Uterus (tissue), 4 donors: ENCODE results near the gene CD93. TPM values are rescaled to one million over a fixed set of nuclear protein-coding genes. Genes with fewer than 3 reads are reported as not detected.

Experiments
- DNase-seq, 2 donors: peaks; one replicate each; pipeline ENCODE4 v3.0.0-alpha.2; 2019 to 2020
- H3K27ac ChIP-seq, 2 donors: fragments of 200-600 bp; sonication (generic); 1 replicate in 1 of 2; 2 replicates in 1 of 2; pipeline ENCODE4 v1.5.1; 2016 to 2018
- H3K27me3 ChIP-seq, 2 donors: fragments of 200-600 bp; sonication (generic); one replicate each; pipeline ENCODE4 v1.5.1; 2018 to 2019; ENCODE audit warnings: control low read depth in 1 of 2
- H3K36me3 ChIP-seq, 2 donors: fragments of 200-600 bp; sonication (generic); one replicate each; pipeline ENCODE4 v1.5.1; 2019; ENCODE audit warnings: control low read depth in 1 of 2
- H3K4me1 ChIP-seq, 2 donors: fragments of 200-600 bp; sonication (generic); one replicate each; pipeline ENCODE4 v1.5.1; 2018 to 2019; ENCODE audit warnings: control low read depth in 1 of 2
- H3K4me3 ChIP-seq, 2 donors: fragments of 200-600 bp; sonication (generic); 1 replicate in 1 of 2; 2 replicates in 1 of 2; pipeline ENCODE4 v1.5.1; 2018 to 2019; ENCODE audit warnings: mild to moderate bottlenecking in 1 of 2
- H3K9me3 ChIP-seq, 2 donors: fragments of 200-600 bp; sonication (generic); one replicate each; pipeline ENCODE4 v1.5.1; 2019; ENCODE audit warnings: control low read depth in 1 of 2
- CTCF ChIP-seq, 4 experiments: fragments of 200-600 bp in 2 of 4; fragments of 450-650 bp in 2 of 4; sonication (generic) in 2 of 4; IDR thresholded peaks; one replicate each; pipeline ENCODE4 v1.5.1; 2016 to 2019; ENCODE audit warnings: antibody characterized with exemption in 4 of 4, mild to moderate bottlenecking in 2 of 4, moderate library complexity in 1 of 4
- POLR2A ChIP-seq, 2 donors: fragments of 450-650 bp; IDR thresholded peaks; one replicate each; pipeline ENCODE4 v1.6.1; 2016; ENCODE audit warnings: antibody characterized with exemption in 2 of 2, mild to moderate bottlenecking in 1 of 2, moderate library complexity in 1 of 2
- intact Hi-C: fragments of 100-400 bp; cut with DNase I; formaldehyde crosslinking; loops from one replicate; pipeline ENCODE4 v1.15.1; 2023; ENCODE audit warnings: low total_unique reads
- total RNA-seq, 4 donors: library from RNA; depleted of rRNA in 3 of 4; stranded (reverse); fragments of >200 nt in 3 of 4; gene quantifications; one replicate each; pipeline versions ENCODE4 v1.1.0 to v1.2.4, GENCODE V29; 2014 to 2023
- donor health status: DM: yes; HTN: yes; CAD: no.

CD93 gene
- total RNA-seq, 4 donors from 2014 or later, result 49.1 to 100 (median 76.4) TPM

GRCh38 chr20:23127506-23128279 lies 41.6 kb upstream of the CD93 start:
- no peak overlapping the region for H3K27ac ChIP-seq
- intact Hi-C loops, result no loop called here
- no peak overlapping the region for H3K4me3 ChIP-seq
- no peaks in the 10 kb centered on the region for H3K9me3 ChIP-seq
- no peaks in the 10 kb centered on the region for H3K27me3 ChIP-seq
- no peak for TF ChIP-seq CTCF (IDR thresholded peaks at IDR 0.05)
- TF ChIP-seq POLR2A (IDR thresholded peaks at IDR 0.05), result no peak
- DNase-seq, result no peak
- no peaks in the 10 kb centered on the region for H3K36me3 ChIP-seq
- no peaks in the 10 kb centered on the region for H3K4me1 ChIP-seq

- Histone ChIP-seq H3K4me1 (no peaks in the 10 kb centered on the region), H3K27ac (no peak overlapping the region), H3K27me3 (no peaks in the 10 kb centered on the region), H3K9me3 (no peaks in the 10 kb centered on the region), H3K4me3 (no peak overlapping the region), H3K36me3 (no peaks in the 10 kb centered on the region)
- no peak for DNase-seq
- TF ChIP-seq CTCF (IDR thresholded peaks at IDR 0.05), result no peak
- TF ChIP-seq POLR2A (IDR thresholded peaks at IDR 0.05), result no peak
- intact Hi-C loops, result no loop called here
Measured at GRCh38 chr20:23126281-23127061, 40.3 kb upstream of the CD93 start.

GRCh38 chr20:23125625-23126191 lies 39.6 kb upstream of the CD93 start:
- no peak for DNase-seq
- TF ChIP-seq POLR2A (IDR thresholded peaks at IDR 0.05) (no peak), CTCF (IDR thresholded peaks at IDR 0.05) (no peak)

GRCh38 chr20:23125159-23125558 lies 39.0 kb upstream of the CD93 start:
- Histone ChIP-seq H3K27me3 (no peaks in the 10 kb centered on the region), H3K4me1 (no peaks in the 10 kb centered on the region), H3K9me3 (no peaks in the 10 kb centered on the region), H3K36me3 (no peaks in the 10 kb centered on the region), H3K4me3 (no peak overlapping the region), H3K27ac (no peak overlapping the region)
- DNase-seq, result no peak
- intact Hi-C loops, result no loop called here
- no peak for TF ChIP-seq CTCF (IDR thresholded peaks at IDR 0.05)
- no peak for TF ChIP-seq POLR2A (IDR thresholded peaks at IDR 0.05)

More at GRCh38 chr20:23125625-23126191, 39.6 kb upstream of the CD93 start:
- H3K36me3 ChIP-seq, result no peaks in the 10 kb centered on the region
- H3K4me3 ChIP-seq, result no peak overlapping the region
- H3K9me3 ChIP-seq, result no peaks in the 10 kb centered on the region
- no peaks in the 10 kb centered on the region for H3K4me1 ChIP-seq
- no peak overlapping the region for H3K27ac ChIP-seq
- intact Hi-C loops, result no loop called here
- no peaks in the 10 kb centered on the region for H3K27me3 ChIP-seq

- TF ChIP-seq CTCF (IDR thresholded peaks at IDR 0.05) (no peak), POLR2A (IDR thresholded peaks at IDR 0.05) (no peak)
Measured at GRCh38 chr20:23123886-23124285, 37.8 kb upstream of the CD93 start.

More at GRCh38 chr20:23123886-23124285, 37.8 kb upstream of the CD93 start:
- Histone ChIP-seq H3K27ac (no peak overlapping the region), H3K9me3 (no peaks in the 10 kb centered on the region), H3K27me3 (no peaks in the 10 kb centered on the region), H3K36me3 (no peaks in the 10 kb centered on the region), H3K4me3 (no peak overlapping the region), H3K4me1 (no peaks in the 10 kb centered on the region)
- no peak for DNase-seq
- intact Hi-C loops, result no loop called here
